Right lobe of liver (tissue), 4 donors: Measurements from ENCODE around the gene CHST3.

Source experiments
- CTCF ChIP-seq, 4 donors: fragments of 200-600 bp in 3 of 4; fragments of 450-650 bp in 1 of 4; IDR thresholded peaks; one replicate each; pipeline versions ENCODE4 v1.5.1 to v1.8.0; 2016 to 2022; ENCODE audit warnings: antibody characterized with exemption in 4 of 4, mild to moderate bottlenecking in 2 of 4
- POLR2A ChIP-seq: fragments of 450-650 bp; IDR thresholded peaks from one replicate; pipeline ENCODE4 v1.6.1; 2017; ENCODE audit warnings: antibody characterized with exemption, mild to moderate bottlenecking
- donor health status: DM: no; HTN: no; CAD: no.
- donor health status: DM: no; HTN: no; CAD: no.
- donor health status: DM: no; HTN: yes; CAD: no.

GRCh38 chr10:71998119-71998839, 34.1 kb downstream of the CHST3 start:
- no peak for TF ChIP-seq POLR2A
- TF ChIP-seq CTCF (IDR thresholded peaks at IDR 0.05), result no peak
